HepG2 (cell line): Measurements from ENCODE around the gene RBM23. TPM values are rescaled to one million over a fixed set of nuclear protein-coding genes. Genes with fewer than 3 reads are reported as not detected.

Experiments used
- BHLHE40 ChIP-seq: IDR thresholded peaks from 2 replicates; pipeline ENCODE4 v1.6.1; 2011; ENCODE audit warnings: low read length, improper control_type of control experiment
- CBX5 ChIP-seq: sonication (generic); formaldehyde crosslinking; IDR thresholded peaks from 2 replicates; pipeline ENCODE4 v1.4.0; 2020; ENCODE audit warnings: missing genetic modification reagents, borderline replicate concordance
- ESRRA ChIP-seq: sonication (generic); formaldehyde crosslinking; IDR thresholded peaks from 2 replicates; pipeline ENCODE4 v1.5.1; 2020; ENCODE audit warnings: mild to moderate bottlenecking, low read depth, missing genetic modification reagents
- ETV6 ChIP-seq: sonication (generic); formaldehyde crosslinking; conservative IDR thresholded peaks from 2 replicates; pipeline ENCODE4 v1.4.0; 2020; ENCODE audit warnings: missing genetic modification reagents
- FOSL2 ChIP-seq: sonication (generic); formaldehyde crosslinking; IDR thresholded peaks from 2 replicates; pipeline ENCODE4 v1.4.0; 2020; ENCODE audit warnings: missing genetic modification reagents
- HMG20A ChIP-seq: IDR thresholded peaks from 2 replicates; pipeline ENCODE4 v1.6.1; 2016; ENCODE audit warnings: borderline replicate concordance
- KDM1A ChIP-seq: IDR thresholded peaks from 2 replicates; pipeline ENCODE4 v1.6.1; 2016; ENCODE audit warnings: missing compliant biosample characterization
- KLF15 ChIP-seq: sonication (generic); formaldehyde crosslinking; IDR thresholded peaks from 2 replicates; pipeline ENCODE4 v1.8.1; 2023; ENCODE audit warnings: borderline replicate concordance, mild to moderate bottlenecking, inconsistent platforms, missing genetic modification reagents, mixed read lengths
- PCBP2 ChIP-seq: fragments of 200-400 bp; formaldehyde crosslinking; optimal IDR thresholded peaks from 2 replicates; pipeline ENCODE3; 2018; ENCODE audit warnings: low read length, low read depth; ENCODE audit not compliant: poor library complexity, severe bottlenecking
- REL ChIP-seq: sonication (generic); formaldehyde crosslinking; conservative IDR thresholded peaks from 2 replicates; pipeline ENCODE4 v1.8.0; 2022; ENCODE audit warnings: mild to moderate bottlenecking, missing genetic modification reagents, moderate library complexity
- TMF1 ChIP-seq: sonication (generic); formaldehyde crosslinking; IDR thresholded peaks from 2 replicates; pipeline ENCODE4 v1.8.1; 2022; ENCODE audit warnings: low read depth, missing genetic modification reagents
- XRCC5 ChIP-seq: fragments of 200-400 bp; formaldehyde crosslinking; optimal IDR thresholded peaks from 2 replicates; pipeline ENCODE3; 2017; ENCODE audit warnings: mild to moderate bottlenecking, low read length
- ZKSCAN5 ChIP-seq: sonication (generic); formaldehyde crosslinking; IDR thresholded peaks from 2 replicates; pipeline ENCODE4 v1.5.1; 2020; ENCODE audit warnings: mild to moderate bottlenecking, missing genetic modification reagents
- ZNF160 ChIP-seq: sonication (generic); formaldehyde crosslinking; IDR thresholded peaks from 2 replicates; pipeline ENCODE4 v1.8.0; 2022; ENCODE audit warnings: mild to moderate bottlenecking, inconsistent platforms, missing genetic modification reagents
- ZNF180 ChIP-seq: sonication (generic); formaldehyde crosslinking; IDR thresholded peaks from 2 replicates; pipeline ENCODE4 v1.4.0; 2020; ENCODE audit warnings: low read depth, missing genetic modification reagents, borderline replicate concordance
- ZNF232 ChIP-seq: sonication (generic); formaldehyde crosslinking; IDR thresholded peaks from 2 replicates; pipeline ENCODE4 v1.4.0; 2020; ENCODE audit warnings: missing genetic modification reagents, borderline replicate concordance
- polyA plus RNA-seq, 8 experiments: library from polyadenylated mRNA; depleted of rRNA in 3 of 8; stranded (reverse) in 7 of 8; unstranded in 1 of 8; fragments of >200 nt; fragmentation: Illumina TruSeq in 4 of 8; extraction: Trizol in 4 of 8; gene quantifications; 2 replicates each; pipeline versions ENCODE4 v1.2.1 to v1.2.3, GENCODE V29; 2011 to 2016; ENCODE audit warnings: low read depth in 4 of 8, missing spikeins in 1 of 8, mixed read lengths in 1 of 8; ENCODE audit not compliant: insufficient read depth in 1 of 8
- total RNA-seq, 5 experiments: library from RNA; depleted of rRNA; stranded (reverse); fragments of >200 nt; fragmentation: Illumina TruSeq; extraction: Trizol; gene quantifications; 2 replicates each; pipeline ENCODE4 v1.2.3, GENCODE V29; 2016; ENCODE audit warnings: low read depth in 1 of 5
- TF ChIP-seq, protein P1 (sequence below): sonication (generic); formaldehyde crosslinking; IDR thresholded peaks from 2 replicates; pipeline ENCODE4 v1.5.1; 2020; ENCODE audit warnings: mild to moderate bottlenecking, missing genetic modification reagents, moderate library complexity
- TF ChIP-seq, protein P2 (sequence below): sonication (generic); formaldehyde crosslinking; IDR thresholded peaks from 2 replicates; pipeline ENCODE4 v1.5.0; 2020; ENCODE audit warnings: missing genetic modification reagents, mild to moderate bottlenecking, borderline replicate concordance
- TF ChIP-seq, protein P3 (sequence below): sonication (generic); formaldehyde crosslinking; IDR thresholded peaks from 2 replicates; pipeline ENCODE4 v1.4.0; 2020; ENCODE audit warnings: missing genetic modification reagents
- TF ChIP-seq, protein P4 (sequence below): sonication (generic); formaldehyde crosslinking; IDR thresholded peaks from 2 replicates; pipeline ENCODE4 v1.5.0; 2020; ENCODE audit warnings: mild to moderate bottlenecking, missing genetic modification reagents, moderate library complexity
- TF ChIP-seq, protein P5 (sequence below): sonication (generic); formaldehyde crosslinking; IDR thresholded peaks from 2 replicates; pipeline ENCODE4 v1.8.0; 2022; ENCODE audit warnings: missing genetic modification reagents, mild to moderate bottlenecking, inconsistent platforms, borderline replicate concordance

Gene RBM23
- total and polyA plus RNA-seq, 2 of the 13 experiments (the other 11 are each of a cell fraction or from before 2014, with no cell fraction given) = 1.5 to 2.1 TPM

DNA sequence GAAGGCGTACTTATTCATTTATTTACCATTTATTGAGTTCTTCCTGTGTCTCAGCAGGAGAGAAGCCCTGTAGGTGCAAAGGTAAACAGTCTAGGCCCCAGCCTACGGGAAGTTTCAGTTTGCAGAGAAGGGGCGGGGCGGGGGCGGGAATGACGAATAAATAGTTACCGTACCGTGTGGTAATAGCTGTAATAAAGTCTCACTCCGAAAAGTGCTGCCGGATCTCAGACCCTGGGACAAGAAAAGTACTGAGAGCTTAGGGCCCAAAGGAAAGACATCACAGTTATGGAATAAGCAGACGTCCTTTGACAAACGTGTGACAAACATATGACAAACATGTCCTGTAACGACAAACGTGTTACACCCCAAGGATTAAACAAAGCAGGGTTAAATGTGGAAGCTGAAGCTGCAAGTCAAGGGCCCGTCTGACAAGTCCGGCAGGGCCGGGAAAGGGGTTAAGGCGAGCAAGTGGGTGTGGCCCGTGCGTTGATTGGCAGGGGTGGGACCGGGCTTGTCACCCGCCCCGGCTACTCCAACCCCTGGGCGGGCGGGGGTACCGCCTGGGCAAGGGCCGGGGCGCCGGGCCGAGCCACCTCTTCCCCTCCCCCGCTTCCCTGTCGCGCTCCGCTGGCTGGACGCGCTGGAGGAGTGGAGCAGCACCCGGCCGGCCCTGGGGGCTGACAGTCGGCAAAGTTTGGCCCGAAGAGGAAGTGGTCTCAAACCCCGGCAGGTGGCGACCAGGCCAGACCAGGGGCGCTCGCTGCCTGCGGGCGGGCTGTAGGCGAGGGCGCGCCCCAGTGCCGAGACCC, 47.5 kb downstream of the RBM23 start, which contains the start of gene LRP10 (continued):
- TF ChIP-seq PCBP2 (peak; percentile 85), KDM1A (peak; percentile 73), REL (peak; percentile 88; the same call in 1 of the 2 replicates), ZNF160 (CRISPR knock-in tag) (peak; percentile 84; the same call in 1 of the 2 replicates), FOSL2 (CRISPR knock-in tag) (peak; percentile 84), CBX5 (peak; percentile 63; the same call in 1 of the 2 replicates), HMG20A (CRISPR knock-in tag) (peak; percentile 81), TMF1 (peak; percentile 93; the same call in 1 of the 2 replicates), BHLHE40 (peak; percentile 42; the same call in 1 of the 2 replicates), ZKSCAN5 (CRISPR knock-in tag) (no peak; the same call in 1 of the 2 replicates), XRCC5 (peak; percentile 77), ZNF180 (CRISPR knock-in tag) (no peak), ESRRA (peak; percentile 65), ZNF232 (CRISPR knock-in tag) (peak; percentile 87), KLF15 (CRISPR knock-in tag) (peak; percentile 54; the same call in 1 of the 2 replicates), ETV6 (CRISPR knock-in tag) (peak; percentile 47; the same call in 1 of the 2 replicates)
- TF ChIP-seq, protein P1, sequence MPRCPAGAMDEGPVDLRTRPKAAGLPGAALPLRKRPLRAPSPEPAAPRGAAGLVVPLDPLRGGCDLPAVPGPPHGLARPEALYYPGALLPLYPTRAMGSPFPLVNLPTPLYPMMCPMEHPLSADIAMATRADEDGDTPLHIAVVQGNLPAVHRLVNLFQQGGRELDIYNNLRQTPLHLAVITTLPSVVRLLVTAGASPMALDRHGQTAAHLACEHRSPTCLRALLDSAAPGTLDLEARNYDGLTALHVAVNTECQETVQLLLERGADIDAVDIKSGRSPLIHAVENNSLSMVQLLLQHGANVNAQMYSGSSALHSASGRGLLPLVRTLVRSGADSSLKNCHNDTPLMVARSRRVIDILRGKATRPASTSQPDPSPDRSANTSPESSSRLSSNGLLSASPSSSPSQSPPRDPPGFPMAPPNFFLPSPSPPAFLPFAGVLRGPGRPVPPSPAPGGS (CRISPR knock-in tag) = peak; percentile 99
- TF ChIP-seq, protein P2, sequence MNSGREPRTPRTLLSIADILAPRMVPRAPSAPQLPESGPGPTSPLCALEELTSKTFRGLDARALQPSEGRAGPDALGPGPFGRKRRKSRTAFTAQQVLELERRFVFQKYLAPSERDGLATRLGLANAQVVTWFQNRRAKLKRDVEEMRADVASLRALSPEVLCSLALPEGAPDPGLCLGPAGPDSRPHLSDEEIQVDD (CRISPR knock-in tag) = peak; percentile 93; the same call in 1 of the 2 replicates
- TF ChIP-seq, protein P3, sequence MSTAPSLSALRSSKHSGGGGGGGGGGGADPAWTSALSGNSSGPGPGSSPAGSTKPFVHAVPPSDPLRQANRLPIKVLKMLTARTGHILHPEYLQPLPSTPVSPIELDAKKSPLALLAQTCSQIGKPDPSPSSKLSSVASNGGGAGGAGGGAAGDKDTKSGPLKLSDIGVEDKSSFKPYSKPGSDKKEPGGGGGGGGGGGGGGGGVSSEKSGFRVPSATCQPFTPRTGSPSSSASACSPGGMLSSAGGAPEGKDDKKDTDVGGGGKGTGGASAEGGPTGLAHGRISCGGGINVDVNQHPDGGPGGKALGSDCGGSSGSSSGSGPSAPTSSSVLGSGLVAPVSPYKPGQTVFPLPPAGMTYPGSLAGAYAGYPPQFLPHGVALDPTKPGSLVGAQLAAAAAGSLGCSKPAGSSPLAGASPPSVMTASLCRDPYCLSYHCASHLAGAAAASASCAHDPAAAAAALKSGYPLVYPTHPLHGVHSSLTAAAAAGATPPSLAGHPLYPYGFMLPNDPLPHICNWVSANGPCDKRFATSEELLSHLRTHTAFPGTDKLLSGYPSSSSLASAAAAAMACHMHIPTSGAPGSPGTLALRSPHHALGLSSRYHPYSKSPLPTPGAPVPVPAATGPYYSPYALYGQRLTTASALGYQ (CRISPR knock-in tag) = peak; percentile 92
- TF ChIP-seq, protein P4, sequence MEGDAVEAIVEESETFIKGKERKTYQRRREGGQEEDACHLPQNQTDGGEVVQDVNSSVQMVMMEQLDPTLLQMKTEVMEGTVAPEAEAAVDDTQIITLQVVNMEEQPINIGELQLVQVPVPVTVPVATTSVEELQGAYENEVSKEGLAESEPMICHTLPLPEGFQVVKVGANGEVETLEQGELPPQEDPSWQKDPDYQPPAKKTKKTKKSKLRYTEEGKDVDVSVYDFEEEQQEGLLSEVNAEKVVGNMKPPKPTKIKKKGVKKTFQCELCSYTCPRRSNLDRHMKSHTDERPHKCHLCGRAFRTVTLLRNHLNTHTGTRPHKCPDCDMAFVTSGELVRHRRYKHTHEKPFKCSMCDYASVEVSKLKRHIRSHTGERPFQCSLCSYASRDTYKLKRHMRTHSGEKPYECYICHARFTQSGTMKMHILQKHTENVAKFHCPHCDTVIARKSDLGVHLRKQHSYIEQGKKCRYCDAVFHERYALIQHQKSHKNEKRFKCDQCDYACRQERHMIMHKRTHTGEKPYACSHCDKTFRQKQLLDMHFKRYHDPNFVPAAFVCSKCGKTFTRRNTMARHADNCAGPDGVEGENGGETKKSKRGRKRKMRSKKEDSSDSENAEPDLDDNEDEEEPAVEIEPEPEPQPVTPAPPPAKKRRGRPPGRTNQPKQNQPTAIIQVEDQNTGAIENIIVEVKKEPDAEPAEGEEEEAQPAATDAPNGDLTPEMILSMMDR (CRISPR knock-in tag) = peak; percentile 51
- TF ChIP-seq, protein P5, sequence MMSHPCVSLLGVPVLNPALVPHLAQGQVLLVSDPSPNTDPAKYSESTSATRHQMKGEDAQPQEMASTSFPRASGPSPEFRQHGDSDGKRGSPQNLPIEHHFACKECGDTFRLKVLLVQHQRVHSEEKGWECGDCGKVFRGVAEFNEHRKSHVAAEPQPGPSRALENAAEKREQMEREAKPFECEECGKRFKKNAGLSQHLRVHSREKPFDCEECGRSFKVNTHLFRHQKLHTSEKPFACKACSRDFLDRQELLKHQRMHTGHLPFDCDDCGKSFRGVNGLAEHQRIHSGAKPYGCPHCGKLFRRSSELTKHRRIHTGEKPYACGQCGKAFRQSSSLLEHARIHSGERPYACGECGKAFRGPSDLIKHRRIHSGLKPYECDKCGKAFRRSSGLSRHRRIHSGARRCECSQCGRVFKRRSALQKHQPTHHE (CRISPR knock-in tag) = peak; percentile 99
